GM12892 (cell line): ENCODE measurements around the gene CD93. TPM values are rescaled to one million over a fixed set of nuclear protein-coding genes. Genes with fewer than 3 reads are reported as not detected.

ENCODE experiments used
- DNase-seq: peaks from one replicate; pipeline ENCODE4 v3.0.0; 2011; ENCODE audit not compliant: insufficient read length
- FAIRE-seq: peaks from 2 replicates; lab custom pipeline; 2011; peaks lifted over from hg19 to GRCh38; lab: Jason Lieb, UNC
- POLR2A ChIP-seq: IDR thresholded peaks from 2 replicates; pipeline ENCODE4 v1.6.1; 2011; ENCODE audit warnings: low read depth, low read length, control low read depth
- POLR2AphosphoS5 ChIP-seq: IDR thresholded peaks from 2 replicates; pipeline ENCODE4 v1.6.1; 2011; ENCODE audit warnings: low read depth, low read length, control low read depth
- TAF1 ChIP-seq: IDR thresholded peaks from 2 replicates; pipeline ENCODE4 v1.6.1; 2011; ENCODE audit warnings: low read depth, mild to moderate bottlenecking, control low read depth, low read length, borderline replicate concordance
- polyA plus RNA-seq: library from polyadenylated mRNA; unstranded; fragments of >200 nt; gene quantifications from one replicate; pipeline ENCODE4 v1.2.1, GENCODE V29; 2012; ENCODE audit warnings: missing spikeins, inconsistent platforms; ENCODE audit not compliant: missing spikeins

CD93 gene, protein sequence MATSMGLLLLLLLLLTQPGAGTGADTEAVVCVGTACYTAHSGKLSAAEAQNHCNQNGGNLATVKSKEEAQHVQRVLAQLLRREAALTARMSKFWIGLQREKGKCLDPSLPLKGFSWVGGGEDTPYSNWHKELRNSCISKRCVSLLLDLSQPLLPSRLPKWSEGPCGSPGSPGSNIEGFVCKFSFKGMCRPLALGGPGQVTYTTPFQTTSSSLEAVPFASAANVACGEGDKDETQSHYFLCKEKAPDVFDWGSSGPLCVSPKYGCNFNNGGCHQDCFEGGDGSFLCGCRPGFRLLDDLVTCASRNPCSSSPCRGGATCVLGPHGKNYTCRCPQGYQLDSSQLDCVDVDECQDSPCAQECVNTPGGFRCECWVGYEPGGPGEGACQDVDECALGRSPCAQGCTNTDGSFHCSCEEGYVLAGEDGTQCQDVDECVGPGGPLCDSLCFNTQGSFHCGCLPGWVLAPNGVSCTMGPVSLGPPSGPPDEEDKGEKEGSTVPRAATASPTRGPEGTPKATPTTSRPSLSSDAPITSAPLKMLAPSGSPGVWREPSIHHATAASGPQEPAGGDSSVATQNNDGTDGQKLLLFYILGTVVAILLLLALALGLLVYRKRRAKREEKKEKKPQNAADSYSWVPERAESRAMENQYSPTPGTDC
- 1.1 TPM for polyA plus RNA-seq

DNA sequence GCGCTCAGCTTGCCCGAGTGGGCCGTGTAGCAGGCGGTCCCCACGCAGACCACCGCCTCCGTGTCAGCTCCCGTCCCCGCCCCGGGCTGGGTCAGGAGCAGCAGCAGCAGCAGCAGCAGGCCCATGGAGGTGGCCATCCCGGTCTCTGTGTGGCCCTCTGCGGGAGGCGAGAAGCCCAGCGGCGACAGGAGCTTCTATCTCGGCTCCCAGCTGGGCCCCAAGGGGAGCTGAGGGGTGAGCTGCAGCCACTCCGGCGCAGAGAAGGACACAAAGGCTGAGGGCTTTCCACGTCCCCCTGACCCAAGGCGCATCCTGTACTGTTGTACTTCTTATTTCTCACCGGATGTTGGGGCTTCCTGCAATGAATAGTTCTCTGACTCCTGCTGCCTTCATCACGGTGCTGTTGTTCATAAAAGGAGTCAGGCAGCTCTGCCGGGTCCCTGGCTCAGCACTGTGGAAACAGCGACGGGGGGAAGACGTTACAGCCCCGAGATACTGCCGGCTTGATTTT is at the start of gene CD93:
CD93 (minus strand) TSS at position 269 of the 511 bp plus-strand sequence; CDS start at position 137, 132 bp downstream.
- peak; percentile 77 for FAIRE-seq
- peak; percentile 39 for DNase-seq
- 0 out of 2 replicates have a peak, but pooled peaks have one; percentile 14 for TF ChIP-seq TAF1
- TF ChIP-seq POLR2AphosphoS5 = peak; percentile 45; the same call in 1 of the 2 replicates
- TF ChIP-seq POLR2A = 0 out of 2 replicates have a peak, but pooled peaks have one; percentile 23

DNA sequence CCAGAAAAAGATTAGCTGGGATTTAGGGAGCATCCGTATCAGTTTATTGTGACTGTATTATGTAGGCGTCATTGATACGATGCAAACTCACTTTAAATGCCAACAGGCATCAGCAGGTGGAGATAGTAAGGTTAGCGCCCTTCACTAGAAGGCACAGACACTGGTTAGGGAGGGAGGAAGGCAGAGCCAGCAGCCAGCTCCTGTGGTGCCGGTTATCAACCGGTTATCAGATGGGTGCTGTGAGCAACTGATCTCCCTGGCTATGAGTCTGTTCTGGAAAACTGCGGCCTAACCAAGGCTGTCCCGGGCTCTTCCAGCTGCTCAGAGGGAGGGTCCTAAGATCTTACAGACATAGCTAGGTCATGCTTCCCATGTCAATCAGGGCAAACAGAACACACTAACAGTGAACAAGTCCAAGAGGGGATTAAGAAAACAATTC is 47.5 kb upstream of the CD93 start:
- no peak for DNase-seq
- FAIRE-seq = no peak
- TF ChIP-seq TAF1 (no peak), POLR2A (no peak), POLR2AphosphoS5 (no peak)

DNA sequence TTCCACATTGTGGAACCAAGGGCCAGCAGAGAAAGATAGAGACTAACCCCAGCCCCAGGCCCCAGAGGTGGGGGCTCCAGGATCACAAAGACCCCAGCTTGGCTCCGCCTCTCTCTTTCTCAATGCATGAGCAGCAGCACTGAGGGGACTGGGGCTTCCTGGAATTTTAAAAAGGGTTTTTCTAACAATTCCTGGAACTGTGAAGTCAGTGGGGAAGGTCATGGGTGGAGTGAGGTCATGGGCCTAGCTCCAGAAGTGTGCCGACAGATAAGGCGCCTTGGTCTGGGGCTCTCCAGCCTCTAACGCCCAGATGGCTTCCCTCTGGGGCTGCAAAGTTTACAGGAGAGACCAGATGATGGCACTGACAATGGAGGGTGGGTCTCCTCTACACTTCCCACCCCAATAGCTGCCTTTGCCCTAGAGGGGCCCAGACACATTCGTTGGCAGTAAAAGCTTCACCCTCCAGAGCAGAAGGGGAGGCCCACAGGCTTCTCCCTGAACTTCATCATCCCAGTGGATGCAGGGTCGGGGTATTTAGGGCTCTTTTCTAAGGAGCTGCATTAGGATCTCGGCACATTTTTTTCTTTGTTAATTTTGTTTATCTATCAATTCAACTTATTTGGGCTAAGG is 46.9 kb upstream of the CD93 start:
- FAIRE-seq (no peak), DNase-seq (no peak)
- no peak for TF ChIP-seq POLR2A
- TF ChIP-seq POLR2AphosphoS5 = no peak
- no peak for TF ChIP-seq TAF1

DNA sequence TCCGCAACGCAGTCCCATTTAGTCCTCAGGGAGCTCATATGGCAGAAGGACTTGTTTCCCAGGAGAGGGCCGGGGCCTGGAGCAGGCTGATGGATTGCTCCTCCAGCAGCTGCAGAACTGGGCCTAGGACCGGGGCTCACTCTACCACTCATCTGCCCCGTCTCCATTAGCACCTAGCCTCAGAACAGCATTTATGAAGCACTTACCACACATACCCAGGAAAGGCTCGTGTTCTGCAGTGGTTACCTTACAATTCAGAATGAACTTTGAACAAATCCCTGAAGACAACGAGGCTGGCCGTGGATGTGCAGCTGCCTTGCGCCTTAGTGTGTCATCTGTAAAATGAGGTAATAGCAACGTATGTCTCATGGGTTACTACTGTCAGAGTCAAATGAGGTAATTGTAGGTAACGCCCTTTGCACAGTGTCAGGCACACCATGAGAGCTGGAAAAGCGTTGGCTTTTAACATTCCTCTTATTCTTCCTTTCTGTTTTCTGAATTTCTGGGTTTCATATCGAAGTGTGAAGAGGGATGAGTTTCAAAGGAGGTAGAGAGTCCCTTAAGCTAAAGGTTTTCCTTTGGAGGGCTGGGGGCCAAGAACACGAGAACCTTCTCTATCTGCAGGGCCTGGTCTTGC is 46.3 kb upstream of the CD93 start:
- DNase-seq (no peak), FAIRE-seq (no peak)
- TF ChIP-seq POLR2A (no peak), TAF1 (no peak), POLR2AphosphoS5 (no peak)

DNA sequence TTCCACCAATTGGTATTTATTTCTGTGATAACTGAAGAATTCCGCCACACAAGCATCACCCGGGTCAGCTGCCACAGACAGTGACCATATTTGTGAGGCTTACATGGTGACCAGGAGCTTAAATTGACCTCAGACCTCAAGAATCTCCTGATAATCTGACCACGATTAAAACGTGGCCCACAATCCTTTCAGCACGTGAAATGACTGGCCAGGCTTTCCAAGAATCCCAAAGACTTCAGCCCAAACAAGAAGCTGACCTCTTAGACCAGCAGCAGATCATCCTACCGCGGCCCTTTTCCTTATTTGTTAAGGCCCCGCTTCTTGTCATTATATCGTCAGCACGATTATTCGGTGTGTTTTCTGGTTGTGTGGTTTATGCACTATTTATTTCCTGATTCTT is 45.6 kb upstream of the CD93 start:
- DNase-seq (no peak), FAIRE-seq (no peak)
- no peak for TF ChIP-seq TAF1

DNA sequence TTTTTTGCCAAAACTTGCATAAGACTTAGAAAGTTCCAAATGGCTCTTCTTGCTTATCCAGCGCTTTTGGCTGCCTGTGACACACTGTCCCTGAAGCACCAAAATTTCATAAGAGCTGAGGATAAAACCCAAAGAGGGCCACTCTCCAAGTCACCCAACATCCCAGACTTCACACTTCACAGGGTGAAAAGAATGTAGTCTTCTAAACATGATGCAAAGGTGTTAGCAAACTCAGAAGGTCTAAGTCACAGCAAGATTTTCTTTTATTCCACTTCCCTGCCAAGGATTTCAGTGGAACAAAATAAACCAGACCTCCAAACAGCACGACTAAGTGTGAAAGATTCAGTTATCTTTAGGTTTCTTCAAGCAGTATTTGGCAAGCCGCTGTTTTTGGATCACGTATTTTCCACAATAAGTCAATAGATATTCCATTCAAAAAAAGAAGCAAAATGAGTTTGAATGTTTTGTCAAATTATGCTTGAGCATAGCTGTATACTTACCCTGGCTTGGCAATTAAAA is 44.6 kb upstream of the CD93 start:
- DNase-seq = no peak
- TF ChIP-seq POLR2A = no peak
- TF ChIP-seq POLR2AphosphoS5 = no peak
- no peak for TF ChIP-seq TAF1
- no peak for FAIRE-seq

DNA sequence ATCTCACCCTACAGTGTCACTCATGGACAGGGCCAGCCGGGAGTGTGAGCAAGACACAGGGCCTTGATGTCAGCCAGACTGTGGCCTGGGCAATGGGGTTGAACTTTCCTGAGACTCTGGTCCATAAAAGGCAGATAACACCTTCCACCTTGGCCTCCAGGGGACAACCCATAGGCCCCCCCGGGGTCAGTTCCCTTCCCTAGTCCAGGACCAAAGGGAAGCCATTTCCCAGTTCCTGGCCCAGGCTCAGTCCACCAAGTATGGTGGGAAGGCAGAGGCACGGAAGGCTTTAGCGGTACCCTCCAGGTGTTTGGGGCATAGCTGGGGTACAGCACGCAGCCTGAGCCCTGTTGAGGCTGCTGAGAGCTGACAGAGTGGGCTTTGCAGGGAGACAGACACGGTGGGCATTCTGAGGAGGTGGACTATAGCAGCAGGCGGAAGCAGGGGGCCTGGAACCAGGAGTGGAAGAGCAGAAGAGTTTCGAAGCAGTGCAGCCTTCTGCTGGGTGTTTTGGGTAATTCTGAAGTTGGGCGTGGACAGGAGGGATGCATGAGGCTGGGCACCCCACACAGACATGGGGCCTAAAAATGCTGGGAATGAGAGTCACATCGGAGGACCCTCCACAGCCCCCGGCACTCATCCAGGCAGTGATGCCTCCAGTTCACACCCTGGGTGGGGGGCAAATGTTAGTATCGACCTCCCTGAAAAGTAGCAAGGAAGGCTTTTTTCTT is 43.9 kb upstream of the CD93 start:
- DNase-seq (no peak), FAIRE-seq (no peak)
- no peak for TF ChIP-seq POLR2A
- TF ChIP-seq TAF1 = no peak
- TF ChIP-seq POLR2AphosphoS5 = no peak

DNA sequence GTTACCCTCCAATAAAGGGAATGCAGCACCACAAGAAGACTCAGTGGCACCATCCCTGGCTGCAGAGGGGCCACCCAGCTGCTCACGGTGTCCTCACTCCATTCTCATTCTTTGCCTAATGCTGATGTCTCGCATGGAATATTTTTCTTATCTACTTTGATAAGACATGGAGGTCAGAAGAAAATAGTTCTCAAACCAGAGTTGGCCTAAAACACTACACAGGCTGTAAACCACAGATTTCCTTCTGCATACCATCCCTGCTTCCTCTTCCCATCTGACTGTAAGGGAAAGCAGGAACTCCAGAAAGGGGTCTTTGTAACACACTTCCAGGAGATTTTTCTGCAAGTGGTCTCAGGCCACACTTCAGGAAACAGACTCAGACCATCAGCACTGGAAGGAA is 43.1 kb upstream of the CD93 start:
- DNase-seq = no peak
- no peak for FAIRE-seq
- TF ChIP-seq TAF1 = no peak
- no peak for TF ChIP-seq POLR2AphosphoS5
- no peak for TF ChIP-seq POLR2A

DNA sequence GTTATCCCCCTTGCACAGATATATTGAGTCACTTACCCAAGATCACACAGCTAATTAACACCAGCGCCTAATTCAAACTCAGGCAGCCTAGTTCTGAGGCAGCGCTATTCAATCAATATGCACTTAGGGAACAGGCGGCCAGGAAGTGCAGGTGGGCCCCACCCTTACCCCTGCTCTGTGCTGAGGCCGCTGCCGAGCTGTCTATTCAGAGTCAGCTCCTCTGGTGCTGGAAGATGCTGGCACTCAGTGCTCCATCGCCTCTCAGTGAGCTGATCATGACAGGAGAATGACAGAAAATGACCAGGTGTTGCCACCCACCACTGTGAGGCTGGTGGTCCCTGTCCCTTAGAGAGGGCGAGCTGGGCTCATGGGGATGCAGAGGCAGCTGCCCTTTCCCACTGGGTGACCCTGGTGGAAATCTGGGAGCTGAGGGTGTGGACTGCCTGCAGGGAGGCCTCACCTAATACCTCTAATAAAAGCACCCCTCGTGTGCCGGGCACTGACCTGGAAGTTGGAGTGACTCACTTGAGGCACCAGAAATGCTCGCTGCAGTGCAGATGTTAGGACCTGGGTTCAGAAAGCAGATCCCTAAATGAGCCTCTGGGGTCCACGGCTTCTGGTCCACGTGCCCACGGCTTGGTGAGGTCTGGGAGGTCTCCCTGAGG is 42.5 kb upstream of the CD93 start:
- DNase-seq (no peak), FAIRE-seq (no peak)
- TF ChIP-seq POLR2A = no peak
- no peak for TF ChIP-seq POLR2AphosphoS5
- no peak for TF ChIP-seq TAF1
